AG20443 (cell line): Measurements from ENCODE around the gene MORN1.
"Not testable (repeated sequence)": the region's sequence is repeated elsewhere in the genome, so short reads cannot be mapped to it uniquely, and the experiment has no call there.

ENCODE experiments used
- DNase-seq: peaks from one replicate; pipeline ENCODE4 v3.0.0; 2012; ENCODE audit warnings: low spot score, mixed read lengths

MORN1 gene

DNA sequence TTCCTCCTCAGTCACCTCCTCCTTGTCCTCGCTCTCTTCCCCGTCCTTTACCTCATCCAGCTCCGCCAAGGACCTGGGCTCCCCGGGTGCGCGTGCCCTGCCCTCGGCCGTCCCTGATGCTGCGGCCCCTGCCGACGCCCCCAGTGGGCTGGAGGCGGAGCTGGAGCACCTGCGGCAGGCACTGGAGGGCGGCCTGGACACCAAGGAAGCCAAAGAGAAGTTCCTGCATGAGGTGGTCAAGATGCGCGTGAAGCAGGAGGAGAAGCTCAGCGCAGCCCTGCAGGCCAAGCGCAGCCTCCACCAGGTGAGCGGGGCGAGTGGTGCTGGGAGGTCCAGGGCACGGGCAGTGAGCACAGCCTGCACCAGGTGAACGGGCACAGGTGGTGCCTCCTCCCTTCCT is 87.1 kb downstream of the MORN1 start:
- no peak for DNase-seq

DNA sequence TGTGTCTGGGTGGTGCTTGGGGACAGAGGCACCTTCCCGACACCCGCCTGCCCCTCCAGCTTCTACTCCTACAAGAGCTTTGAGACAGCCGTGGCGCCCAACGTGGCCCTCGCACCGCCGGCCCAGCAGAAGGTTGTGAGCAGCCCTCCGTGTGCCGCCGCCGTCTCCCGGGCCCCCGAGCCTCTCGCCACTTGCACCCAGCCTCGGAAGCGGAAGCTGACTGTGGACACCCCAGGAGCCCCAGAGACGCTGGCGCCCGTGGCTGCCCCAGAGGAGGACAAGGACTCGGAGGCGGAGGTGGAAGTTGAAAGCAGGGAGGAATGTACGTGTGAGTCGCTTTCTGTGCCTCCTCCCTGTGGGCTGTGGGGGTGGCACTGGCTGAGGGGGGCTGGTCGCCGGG is 87.6 kb downstream of the MORN1 start:
- DNase-seq = no peak

DNA sequence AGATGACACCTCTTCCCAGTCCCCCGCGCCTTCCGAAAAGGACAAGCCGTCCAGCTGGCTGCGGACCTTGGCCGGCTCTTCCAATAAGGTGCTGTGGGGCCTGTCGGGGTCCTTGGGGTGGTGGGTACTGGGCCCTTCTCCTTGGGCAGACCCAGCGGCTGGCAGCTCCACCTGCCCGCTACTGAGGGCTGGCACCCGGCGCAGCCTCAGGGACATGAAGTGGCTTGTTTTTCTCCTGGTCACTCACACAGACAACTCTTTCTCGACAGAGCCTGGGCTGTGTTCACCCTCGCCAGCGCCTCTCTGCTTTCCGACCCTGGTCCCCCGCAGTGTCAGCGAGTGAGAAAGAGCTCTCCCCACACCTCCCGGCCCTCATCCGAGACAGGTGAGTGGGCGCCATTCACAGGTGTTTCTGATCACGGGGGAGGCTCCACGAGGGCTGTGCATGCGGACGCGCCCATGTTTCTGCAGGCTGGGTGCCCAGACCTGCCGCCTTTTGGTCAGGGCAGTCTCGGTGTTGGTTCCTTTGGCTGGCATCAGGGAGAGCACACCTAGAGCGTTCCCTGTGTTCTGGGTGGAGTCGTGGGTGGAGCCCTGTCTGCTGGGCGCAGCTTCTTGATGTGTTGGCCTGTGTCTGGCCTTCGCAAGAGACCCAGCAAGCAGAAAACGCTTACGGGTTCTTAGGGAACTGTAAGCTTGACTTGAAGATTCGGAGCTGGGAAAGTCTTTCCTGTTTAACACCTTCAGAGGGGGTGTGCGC is 88.2 kb downstream of the MORN1 start:
- DNase-seq = no peak

DNA sequence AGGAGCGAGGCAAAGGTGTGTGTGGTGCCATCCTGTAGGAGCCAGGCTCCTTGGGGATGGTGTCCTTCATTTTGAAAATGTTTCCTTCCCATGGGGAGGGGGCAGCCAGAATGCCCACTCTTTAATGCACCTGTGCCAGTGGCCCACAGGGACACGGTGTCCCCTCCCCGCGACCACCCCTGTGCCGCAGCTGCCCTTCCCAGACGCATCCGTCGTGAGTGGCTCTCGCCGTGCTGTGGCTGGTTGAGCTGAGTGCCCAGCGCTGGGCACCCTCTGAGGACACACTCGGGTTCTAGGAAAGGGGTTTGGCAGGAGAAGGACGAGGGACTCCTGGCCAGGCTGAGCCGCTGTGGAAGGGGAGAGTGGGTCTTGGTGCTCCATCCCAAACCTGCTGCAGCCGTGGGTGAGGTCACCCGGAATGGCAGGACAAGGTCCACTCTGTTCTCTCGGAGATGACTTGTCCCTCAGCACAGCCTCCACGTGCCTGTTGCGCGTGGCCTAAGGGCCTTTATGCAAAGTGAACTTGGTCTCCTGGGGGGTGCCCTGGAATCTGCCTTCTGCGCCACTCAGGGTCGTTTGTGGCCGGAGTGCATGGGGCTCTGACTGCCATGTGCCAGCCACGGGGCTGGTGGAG is 88.9 kb downstream of the MORN1 start:
- no peak for DNase-seq

DNA sequence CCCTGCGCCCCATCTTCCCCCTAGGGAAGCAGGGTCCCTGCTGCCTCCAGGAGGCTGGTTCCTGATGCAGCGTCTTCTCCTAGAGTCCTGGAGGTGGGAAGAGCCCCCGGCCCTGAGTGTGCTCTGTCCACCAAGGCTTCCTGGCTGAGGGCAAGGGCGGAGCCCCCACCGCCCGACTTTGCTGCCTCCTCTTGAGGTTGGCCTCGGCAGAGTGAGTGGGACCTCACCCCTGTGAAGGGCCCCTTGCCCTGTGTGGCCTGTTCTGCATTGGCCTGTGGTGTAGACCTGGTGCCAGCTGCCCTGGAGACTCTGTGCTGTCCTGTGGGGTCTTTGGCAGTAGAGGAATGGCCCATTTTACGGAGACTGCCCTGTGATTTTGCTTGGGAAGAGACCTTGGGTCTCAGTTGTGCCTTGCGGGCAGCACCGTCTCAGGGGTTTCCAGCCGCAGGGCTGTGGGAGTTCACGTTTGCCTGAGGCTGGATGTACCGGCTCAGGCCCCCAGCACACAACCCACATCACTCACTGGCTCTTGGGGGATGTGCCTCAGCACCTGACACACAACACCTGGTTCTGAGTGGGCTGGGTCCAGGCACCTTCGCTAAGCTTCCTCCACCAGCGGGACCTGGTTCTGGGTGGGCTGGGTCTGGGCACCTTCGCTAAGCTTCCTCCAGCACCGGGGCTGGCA is 89.6 kb downstream of the MORN1 start:
- no peak for DNase-seq

DNA sequence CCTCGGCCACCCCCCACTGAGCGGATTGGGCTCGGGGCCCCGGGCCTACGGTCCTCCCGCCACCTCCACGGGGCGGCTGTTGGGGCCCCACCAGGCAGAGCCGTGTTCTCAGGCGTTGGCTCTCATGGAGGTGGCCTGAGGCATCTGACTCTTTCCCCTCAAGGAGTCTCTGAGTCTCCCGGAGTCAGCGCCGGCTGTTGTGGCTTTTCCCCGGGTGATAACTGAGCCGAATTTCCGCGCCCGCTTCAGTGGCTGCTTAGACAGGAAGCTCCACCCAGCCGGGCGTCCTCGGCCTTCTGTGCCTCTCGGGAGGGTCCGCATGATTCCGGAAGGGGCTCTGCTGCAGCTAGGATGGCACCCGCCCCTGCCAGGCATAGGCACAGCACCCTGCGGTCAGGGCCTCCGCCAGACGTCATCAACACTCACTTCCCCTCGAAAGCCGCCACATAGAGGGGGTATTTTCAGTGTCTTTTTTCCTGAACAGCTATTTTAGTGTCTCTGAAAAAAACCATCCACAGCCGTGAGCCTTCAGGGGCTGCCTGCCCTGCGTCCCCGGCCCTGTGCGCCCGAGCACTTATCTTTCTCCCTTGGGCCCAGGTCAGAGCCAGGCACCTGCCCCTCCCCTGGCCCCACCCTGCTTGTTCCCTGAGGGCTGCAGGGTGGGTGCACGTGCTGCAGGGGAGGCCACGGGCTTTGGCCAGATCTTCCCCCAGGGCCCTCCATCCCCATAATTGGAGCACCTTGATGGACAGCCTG is 90.3 kb downstream of the MORN1 start:
- peak; percentile 79 for DNase-seq

DNA sequence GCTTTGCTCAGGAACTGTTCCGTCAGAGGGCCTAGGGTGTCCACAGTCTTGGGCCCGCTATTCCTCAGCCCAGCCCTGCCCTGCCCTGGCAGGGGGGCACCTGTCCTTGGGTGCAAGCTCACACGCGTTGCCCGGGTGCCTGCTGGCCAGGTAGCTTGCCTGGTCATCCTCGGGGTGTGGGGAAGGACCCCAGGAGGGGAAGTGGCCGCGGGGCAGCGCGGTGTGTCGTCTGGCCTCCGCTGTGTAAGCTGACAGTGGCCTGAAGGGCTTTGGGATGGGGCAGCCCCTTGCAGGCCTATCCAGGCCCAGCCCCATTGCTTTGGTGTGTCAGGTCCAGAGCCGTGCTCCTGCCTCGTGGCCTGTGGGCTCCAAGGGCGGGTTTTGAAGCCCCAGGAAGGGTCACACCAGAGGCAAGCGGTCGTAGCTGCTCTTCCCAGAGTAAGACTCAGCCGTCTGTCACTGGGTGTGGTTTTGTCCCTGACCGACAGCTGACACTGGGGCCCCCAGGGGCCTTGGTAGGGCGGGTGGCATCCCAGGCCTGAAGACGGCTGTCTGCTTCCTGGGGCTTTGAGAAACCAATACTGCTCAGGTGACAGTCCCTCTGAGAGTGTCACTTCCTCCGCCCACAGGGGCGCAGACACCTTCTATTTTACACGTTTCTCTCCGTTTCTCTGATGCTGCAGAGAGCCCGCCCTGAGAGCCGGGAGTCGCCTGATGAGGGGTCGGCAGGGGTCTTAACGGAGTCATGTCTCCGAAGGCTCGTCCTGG is 91.2 kb downstream of the MORN1 start:
- DNase-seq = no peak

DNA sequence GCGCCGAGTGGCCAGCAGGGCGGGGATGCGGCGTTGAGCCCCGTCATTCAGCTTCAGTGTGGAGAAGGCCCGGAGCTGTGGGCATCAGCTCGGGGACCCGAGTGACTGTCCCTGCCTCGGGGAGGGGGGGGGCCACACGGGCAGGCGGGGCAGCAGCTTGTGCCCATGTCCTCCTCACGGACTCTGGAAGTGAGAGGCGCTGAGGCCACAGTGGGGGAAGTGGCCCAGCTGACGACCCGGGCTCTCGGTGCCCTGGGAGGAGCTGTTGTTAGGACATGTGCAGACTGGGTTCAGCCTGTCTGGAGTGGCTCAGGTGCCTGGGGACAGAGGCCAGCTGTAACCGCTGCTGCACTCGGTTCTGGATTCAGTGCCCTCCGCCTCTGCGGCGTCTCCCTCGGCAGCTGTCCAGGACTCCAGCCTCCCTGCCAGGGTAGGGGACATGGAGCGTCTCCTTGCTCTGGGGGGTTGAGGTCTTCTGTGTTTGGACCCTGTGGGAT is 92.2 kb downstream of the MORN1 start:
- DNase-seq = no peak

DNA sequence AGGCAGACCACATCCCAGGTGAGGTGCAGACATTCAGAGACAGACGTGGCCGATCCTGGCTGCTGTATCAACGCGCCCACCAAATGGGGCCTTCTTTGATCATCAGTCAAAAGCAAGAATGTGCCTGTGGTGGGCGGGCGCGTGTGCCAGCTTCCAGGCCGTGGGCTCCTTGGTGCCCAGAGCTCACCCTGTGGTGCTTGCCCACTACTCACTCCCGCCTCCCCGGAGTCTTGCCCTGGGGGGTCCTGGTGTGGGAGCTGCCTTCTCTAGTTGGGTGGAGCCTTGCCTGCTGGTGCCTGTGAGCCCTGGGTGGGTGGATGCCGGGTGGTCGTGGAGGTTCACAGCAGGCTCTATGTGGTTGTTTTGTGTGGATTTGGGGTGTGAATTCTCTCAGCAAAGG is 92.7 kb downstream of the MORN1 start:
- no peak for DNase-seq

DNA sequence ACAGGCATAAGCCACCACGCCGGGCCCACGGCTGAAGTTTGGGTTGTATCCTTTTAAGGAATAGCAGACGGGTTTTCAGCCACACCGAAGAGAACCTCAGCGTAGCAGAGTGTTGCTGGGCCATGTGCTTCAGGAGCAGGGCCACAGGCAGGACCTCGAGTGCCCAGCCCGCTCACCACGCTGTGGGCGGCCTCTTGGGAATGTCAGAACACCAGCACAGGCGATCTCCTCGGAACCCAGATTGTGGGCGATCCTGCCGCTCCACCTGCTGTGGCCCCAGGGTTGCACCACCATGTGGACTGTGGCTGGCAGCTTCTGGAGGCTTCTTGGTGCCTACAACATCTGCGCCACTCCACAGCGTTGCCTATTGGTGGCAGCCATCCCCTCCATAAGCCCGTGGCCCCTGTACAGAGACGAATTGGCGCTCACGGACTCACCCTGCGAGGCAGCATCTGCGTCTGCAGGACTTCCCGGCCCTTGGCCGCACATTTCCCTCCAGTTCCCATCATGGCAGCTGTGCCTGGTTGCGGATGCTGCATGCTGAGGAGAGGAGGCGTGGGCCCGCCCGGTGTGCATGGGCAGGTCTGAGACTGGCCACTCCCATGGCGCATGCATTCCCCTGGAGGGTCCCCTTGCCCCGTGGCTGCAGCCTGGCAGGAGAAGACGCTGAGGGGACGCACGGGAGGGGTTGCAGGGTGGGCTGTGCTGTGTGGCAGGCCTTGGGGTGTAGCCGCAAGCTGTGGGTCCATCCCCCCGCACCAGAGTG is 93.9 kb downstream of the MORN1 start:
- no peak for DNase-seq

DNA sequence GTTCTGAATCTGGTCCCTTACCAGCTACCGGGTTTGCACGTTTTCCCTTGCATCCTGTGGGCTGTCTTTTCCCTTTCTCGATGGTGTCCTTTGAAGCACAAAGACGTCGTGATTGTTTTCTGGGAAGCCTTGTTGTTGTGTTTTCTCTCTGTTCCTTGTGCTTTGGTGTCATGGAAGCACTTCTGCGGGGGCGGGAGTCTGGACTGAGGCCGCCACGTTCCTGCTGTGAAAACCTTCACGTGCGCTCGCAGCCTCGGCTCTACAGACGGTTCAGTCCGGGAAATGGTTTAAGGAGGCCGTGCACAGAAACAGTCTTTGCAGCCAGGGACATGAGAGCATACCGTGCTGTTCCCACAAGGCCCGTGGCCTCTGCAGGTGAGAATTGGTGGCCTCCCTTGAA is 94.7 kb downstream of the MORN1 start:
- no peak for DNase-seq

DNA sequence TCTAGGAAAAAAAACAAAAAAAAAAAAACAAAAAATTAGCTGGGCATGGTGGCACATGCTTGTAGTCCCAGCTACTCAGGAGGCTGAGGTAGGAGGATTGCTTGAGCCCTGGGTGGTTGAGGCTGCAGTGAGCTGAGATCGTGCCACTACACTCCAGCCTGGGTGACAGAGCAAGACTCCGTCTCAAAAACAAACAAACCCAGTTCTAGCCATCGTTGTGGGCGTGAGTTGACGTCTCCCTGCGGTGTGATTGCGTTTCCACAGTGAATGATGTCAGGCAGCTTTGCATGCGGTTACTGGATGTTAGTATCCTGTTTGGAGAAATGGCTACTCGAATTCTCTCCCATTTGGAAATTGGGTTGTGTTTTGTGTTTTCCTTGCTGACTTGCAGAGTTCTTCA is 95.1 kb downstream of the MORN1 start:
- DNase-seq = not testable (repeated sequence)

DNA sequence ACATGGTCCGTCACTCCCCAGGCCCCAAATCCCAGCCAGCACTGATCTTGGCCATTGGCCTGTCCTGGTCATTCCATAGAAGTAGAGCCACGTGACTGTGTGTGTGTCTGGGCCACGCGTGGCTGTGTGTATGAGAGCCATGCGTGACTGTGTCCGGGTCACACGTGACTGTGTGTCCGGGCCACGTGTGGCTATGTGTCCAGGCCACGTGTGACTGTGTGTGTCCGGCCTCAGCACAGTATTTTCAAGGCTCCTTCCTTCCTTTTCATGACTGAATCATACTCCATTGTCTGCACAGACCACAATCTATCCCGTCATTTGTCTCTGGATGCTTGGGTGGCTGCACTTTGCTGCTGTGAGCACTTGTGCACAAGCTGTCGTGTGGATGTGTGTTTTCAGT is 95.8 kb downstream of the MORN1 start:
- DNase-seq = no peak

DNA sequence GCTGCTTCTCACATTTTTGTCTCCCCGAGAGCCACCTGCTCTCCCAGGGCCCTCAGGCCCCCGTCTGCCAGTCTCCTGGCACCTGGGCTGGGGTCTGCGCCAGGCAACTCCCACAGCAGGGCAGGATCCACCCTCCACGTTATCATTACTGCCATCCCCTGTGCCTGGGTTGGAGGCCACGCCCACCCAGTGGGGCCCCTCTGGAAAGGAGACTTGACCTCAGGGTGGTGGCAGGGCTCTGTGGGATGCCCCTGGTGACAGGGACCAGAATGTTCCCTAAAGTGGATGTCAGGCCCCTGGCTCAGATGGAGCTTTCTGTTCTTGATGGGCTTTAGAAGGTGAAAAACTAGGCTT is 96.7 kb downstream of the MORN1 start:
- no peak for DNase-seq

DNA sequence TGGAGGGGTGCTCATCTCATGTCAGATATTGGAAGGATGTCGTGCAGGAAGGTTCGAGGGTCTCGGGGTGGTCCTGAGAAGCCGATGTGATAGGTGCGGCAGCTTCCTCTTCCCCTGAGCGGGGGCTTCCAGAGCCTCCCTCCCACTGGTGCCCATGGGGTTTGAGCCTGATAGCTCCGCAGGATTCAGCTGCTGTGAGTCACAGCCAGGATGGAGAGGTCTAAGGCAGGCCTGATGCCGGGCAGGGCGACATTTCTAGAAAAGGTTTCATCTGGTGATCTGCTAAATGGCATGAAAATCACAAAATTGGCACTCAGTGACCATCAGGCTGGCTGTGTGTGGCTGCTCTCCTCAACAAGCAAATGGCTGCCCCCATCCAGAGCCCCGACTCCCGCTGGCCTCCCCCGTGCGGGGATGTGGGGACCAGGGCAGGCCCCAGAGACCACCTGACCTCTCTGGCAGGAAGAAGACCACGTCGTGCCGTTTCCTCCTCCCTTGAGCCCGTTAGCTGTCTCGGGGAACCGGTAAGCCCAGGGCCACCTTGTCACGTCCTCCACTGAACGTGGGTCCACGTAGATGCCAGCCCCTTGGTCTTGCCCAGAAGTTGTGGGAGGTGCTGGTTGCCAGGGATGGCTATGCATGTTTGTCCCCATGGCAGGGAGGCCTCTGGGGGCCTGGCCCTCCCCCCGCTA is 97.2 kb downstream of the MORN1 start:
- no peak for DNase-seq

DNA sequence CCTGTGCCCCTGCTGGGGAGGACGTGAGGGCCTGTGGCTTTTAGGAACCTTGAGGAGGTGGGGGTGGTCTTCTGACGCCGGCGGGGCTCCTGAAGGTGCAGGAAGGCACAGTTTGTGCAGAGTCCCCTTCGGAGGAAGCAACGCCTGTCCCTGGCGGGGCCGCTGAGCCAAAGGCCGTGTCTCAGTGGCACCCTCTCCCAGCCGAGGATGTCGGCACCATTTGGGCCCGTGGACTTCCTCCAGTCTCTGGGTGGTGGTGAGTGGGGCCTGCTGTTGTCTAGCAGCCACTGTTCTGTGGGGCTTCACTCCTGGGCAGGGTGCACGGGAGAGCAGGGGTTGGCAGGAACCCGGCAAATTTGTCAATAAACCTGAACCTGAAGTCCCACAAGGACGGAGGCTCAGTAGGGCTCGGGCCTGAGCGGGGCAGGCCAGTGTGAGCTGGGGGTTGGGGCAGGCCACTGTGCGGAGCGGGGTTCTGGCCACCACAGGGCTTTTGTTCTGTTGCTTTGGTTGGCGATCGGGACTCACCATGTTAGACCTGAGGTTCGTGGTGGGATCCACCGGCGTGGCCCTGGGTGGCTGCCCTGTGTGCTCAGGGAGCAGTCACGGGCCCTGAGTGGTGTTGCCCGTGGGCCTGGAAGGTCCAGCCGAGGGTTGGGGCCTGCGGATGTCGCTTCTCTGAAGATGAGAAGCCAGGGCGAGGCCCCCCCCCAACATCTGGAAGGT is 98.5 kb downstream of the MORN1 start:
- DNase-seq = no peak

DNA sequence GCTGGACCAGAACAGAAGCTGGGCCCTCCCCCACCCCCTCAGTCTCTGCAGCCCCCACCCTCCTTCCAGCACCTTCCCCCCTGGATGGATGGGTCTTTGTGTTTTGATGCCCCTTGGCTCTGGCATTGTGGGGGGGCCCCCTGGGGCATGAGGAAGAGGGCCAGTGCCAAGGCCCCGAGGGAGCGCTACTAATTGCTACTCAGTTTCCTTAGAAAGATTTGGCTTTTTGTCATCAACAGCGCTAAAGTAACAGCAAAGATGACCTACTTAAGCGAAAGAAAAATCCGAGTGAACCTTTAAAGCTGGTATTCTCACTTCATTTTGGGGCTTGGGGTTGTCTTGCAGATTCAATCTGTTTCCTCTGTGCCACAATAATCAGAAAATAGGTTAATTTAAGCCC is 99.8 kb downstream of the MORN1 start:
- DNase-seq = no peak

DNA sequence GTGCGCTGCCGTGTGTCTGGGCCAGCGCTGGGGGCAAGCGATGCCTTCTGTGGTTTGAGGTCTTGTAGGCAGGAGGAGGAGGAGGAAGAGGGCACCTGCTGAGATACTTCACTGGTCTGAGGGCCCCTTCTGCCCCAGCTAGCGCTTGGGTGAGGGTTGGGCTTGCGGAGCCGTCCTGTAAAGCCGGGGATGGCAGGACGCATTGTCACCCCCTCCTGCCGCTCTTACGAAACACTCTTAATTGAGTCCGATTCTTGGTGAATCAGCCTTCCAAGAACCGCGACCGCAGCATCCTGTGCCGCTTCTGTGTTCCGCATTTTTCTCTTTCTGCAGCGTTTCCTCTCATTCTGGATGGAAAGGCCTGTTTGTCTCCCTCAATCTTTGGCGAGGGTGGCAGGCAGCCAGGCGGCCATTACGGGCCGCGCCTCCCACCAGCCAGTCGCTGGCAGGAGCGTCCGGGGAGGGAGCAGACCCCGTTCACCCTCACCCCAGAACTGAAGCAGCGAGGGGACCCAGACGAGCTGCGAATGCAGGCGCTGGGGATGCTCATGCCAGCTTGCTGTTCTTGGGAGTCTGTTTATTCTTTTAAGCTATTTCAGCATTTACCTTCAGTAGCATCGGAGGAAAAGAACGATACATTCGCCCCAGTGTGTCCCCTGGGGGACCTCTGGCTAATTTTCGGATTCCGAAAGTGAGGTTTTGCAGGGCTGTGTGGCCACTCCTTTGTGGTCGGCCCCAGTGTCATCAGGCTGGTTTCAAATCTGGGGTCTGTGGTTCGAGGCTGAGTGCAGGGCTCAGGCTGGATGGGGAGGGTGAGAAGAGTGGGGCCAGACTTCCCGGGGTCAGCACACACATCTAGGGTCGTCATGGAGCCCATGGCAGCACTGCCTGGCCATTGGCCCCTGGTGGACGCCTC is 100.5 kb downstream of the MORN1 start:
- DNase-seq = peak; percentile 94

DNA sequence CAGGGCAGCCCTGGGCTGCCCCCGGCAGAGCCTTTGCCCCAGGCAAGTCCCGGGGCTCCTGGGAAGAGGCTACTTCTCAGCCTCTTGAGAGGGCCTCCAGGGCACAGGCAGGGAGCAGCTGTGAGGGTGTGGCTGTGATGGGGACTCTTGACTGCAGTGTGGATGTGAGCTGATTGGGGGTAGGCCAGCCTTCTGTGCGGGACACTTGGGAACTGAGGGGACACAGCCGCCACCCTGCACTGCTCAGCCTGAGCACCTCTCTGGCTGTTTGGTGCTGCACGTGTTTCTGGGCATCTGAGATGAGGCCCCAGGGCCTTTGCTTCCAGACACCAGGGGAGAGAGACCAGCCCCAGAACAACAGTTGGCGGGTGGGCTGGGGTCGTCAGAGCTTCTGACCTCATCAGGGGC is 101.2 kb downstream of the MORN1 start:
- no peak for DNase-seq
